Measurements from ENCODE around the gene SEZ6.
"Not testable (repeated sequence)": the region's sequence is repeated elsewhere in the genome, so short reads cannot be mapped to it uniquely, and the experiment has no call there.

The SEZ6 gene

GRCh38 chr17:28935744-28936460, 69.9 kb downstream of the SEZ6 start:
- DNase-seq (ENCODE audit: low read depth), result no peak

DNA sequence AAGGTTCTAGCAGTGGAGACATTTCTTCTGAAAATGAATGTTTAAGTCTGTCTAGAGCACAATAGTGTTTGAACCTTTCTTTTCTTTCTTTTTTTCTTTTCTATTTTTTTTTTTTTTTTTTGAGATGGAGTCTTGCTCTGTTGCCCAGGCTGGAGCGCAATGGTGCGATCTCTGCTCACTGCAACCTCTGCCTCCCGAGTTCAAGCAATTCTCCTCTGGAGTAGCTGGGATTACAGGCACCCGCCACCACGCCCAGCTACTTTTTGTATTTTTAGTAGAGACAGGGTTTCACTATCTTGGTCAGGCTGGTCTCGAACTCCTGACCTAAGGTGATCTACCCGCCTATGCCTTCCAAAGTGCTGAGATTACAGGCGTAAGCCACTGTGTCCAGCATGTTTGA, 71.3 kb downstream of the SEZ6 start:
- DNase-seq (ENCODE audit: low read depth), result not testable (repeated sequence)

DNA sequence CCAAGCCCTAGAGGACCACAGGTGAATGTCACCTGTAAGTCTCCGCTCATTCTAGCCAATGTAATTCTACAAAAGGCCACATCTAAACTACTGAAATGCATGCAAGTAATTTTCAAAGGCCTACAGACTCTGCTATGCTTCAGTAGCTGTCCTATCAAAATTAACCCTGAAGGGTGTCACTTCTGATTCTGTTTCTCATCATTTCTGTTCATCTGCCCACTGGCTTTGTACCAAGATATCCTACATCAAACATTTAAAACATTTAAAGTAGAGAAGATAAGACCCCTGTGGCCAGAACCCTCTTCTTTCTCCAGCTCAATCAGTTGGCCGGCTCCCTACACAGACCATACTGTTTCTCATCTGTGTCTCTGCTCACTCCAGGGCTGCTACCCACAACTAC, 76.0 kb downstream of the SEZ6 start:
- DNase-seq (ENCODE audit: low read depth), result no peak

DNA sequence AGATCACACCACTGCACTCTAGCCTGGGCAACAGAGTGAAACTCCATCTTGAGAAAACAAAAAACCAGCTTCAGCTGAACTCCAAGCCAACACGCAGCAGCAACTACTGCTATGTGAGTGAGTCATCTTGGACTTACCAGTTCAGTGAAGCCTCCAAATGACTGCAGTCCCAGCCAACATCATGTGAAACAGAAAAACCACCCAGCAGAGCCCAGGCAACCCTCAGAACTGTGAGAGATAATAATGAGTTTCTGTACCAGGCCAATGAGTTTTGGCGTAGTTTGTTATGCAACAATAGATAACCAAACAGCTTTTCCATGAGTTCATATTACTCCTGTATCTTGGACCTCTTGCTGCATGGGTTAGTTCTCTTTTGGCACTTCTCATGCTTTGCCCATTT, 77.8 kb downstream of the SEZ6 start:
- no peak for DNase-seq (ENCODE audit: low read depth)

DNA sequence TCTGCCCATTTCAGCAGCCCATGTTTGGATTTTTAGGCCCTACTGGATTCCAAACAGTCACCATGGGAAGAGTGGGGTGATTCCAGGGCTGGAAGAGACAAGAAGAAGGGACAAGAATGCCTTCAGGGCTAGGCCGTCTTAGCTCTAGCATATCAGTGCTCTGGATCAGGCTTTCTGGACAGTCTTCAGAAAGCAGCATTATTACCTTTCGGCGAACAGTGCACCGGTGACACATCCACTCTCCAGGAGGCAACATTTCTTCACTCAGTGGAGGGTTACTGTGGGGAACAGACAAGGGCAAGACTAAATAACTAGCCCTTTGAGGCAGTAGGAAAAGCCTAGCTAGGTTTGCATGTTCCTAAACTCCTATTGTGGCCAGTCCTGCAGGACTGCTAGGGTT, 79.0 kb downstream of the SEZ6 start:
- no peak for DNase-seq (ENCODE audit: low read depth)

DNA sequence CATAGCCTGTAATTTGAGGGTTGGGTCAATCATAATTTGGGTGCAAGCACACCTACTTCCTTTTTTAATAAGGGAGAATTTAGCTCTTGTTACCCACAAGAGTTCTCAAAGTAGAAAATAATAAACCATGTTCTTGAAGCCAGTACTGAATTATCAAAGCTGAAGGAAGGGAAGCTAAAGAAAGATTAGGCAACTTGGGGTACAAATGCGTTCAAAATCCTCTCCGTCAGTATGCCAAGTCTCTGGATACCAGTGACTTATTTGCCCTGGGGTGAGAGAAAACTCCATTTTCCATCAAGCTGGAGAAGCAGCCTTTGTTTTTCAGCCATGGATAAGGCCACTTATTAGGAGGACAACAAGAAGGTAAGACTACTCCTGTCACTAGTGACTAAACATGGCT, 79.5 kb downstream of the SEZ6 start:
- DNase-seq (ENCODE audit: low read depth), result no peak

- no peak for DNase-seq (ENCODE audit: low read depth)
These were observed 79.9 kb downstream of the SEZ6 start for GRCh38 chr17:28925912-28926365.

DNA sequence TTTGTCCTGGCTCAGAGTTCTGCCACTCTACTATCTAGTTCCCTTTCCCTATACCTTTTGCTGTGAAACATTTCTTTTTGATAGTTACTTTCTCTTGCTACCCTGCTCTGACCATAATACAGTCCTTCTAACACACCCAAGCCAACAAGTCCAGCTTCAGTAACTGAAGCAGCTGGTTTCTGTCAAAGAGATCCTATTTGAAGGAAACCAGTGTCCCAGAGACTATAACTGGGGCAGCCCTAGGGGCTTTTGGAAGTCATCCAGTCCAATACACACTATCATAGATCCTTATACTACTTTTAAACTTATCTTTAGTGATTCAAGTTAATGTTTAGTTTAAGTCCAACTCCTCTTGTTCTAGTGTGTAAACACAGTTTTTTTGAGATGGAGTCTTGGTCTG, 85.6 kb downstream of the SEZ6 start:
- DNase-seq (ENCODE audit: low read depth), result no peak

- DNase-seq (ENCODE audit: low read depth), result no peak
These were observed 87.5 kb downstream of the SEZ6 start for GRCh38 chr17:28918295-28918694.

- DNase-seq (ENCODE audit: low read depth), result no peak
These were observed 88.4 kb downstream of the SEZ6 start for GRCh38 chr17:28917465-28917864.

- no peak for DNase-seq (ENCODE audit: low read depth)
These were observed 88.8 kb downstream of the SEZ6 start for GRCh38 chr17:28917029-28917428.

DNA sequence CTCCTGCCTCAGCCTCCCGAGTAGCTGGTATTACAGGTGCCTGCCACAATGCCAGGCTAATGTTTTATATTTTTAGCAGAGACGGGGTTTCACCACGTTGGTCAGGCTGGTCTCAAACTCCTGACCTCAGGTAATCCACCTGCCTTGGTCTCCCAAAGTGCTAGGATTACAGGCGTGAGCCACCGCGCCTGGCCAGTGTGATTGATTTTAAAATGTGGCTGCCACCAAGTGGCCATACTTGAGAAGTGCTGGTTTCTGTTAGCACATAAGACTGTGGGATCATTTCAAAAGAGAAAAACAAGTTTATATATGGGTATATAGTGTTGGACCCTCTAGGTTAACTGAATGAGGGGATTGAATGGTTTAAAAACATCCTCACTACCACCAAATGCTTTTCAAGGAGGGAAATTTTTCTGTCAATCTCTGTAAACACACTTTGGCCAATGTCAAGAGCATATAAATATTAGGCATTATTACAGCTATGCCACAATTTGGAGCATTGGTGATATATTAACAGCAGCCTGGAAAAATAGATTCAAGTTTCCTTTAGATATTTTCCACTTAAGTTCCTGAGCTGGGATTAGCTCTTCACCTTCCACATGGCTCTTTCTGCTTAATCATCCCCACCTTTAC, 89.4 kb downstream of the SEZ6 start:
- DNase-seq (ENCODE audit: low read depth), result no peak

- DNase-seq (ENCODE audit: low read depth), result no peak
These were observed 92.9 kb downstream of the SEZ6 start for GRCh38 chr17:28912938-28913333.

- DNase-seq (ENCODE audit: low read depth), result no peak
These were observed 93.4 kb downstream of the SEZ6 start for GRCh38 chr17:28912281-28912937.

GRCh38 chr17:28911411-28912045, 94.3 kb downstream of the SEZ6 start:
- no peak for DNase-seq (ENCODE audit: low read depth)

GRCh38 chr17:28910534-28910933, 95.3 kb downstream of the SEZ6 start:
- no peak for DNase-seq (ENCODE audit: low read depth)

- no peak for DNase-seq (ENCODE audit: low read depth)
These were observed 97.1 kb downstream of the SEZ6 start for GRCh38 chr17:28908640-28909167.

- DNase-seq (ENCODE audit: low read depth), result no peak
These were observed 97.9 kb downstream of the SEZ6 start for GRCh38 chr17:28907709-28908475.

GRCh38 chr17:28906706-28907438, 99.0 kb downstream of the SEZ6 start:
- no peak for DNase-seq (ENCODE audit: low read depth)

- DNase-seq (ENCODE audit: low read depth), result no peak
These were observed 99.6 kb downstream of the SEZ6 start for GRCh38 chr17:28906276-28906675.

Measured in activated T-cell treated with anti-CD3 and anti-CD28 coated beads for 48 hours (primary cell).